ENCODE results near the gene TSPAN33.
A peak's percentile ranks its signal among the peaks of the same experiment; 100 is the strongest.

TSPAN33 gene

DNA sequence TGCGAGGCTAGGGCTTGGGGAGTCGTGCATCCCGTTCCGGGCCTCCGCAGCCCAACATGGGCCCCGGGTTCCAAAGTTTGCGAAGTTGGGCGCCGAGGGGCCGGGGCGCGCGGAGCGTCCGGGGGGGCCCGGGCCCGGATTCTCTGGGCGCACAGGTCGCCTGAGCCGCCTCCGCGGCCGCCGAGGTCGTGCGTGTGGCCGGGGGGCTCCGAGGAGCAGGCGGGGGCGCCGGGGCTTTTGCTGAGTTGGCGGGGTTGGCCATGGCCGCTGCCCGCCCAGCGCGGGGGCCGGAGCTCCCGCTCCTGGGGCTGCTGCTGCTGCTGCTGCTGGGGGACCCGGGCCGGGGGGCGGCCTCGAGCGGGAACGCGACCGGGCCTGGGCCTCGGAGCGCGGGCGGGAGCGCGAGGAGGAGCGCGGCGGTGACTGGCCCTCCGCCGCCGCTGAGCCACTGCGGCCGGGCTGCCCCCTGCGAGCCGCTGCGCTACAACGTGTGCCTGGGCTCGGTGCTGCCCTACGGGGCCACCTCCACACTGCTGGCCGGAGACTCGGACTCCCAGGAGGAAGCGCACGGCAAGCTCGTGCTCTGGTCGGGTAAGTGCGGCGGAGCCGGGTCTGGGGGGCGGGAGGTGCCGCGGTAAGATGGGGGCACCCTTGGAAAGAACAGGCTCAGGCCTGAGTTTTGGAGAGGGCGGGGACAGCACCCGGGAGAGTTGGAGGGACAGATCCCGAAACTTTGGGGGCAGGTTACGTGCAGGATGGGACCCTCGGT lies 44.6 kb downstream of the TSPAN33 start (continued):
- peak; percentile 98 for TF ChIP-seq ZBTB20 (tag by site-specific recombination; IDR thresholded peaks at IDR 0.05)
- peak; percentile 64 for TF ChIP-seq ZNF341 (tag by site-specific recombination; IDR thresholded peaks at IDR 0.05; ENCODE audit: low read depth)
- no peak for TF ChIP-seq ZNF324 (tag by site-specific recombination; IDR thresholded peaks at IDR 0.05)
- TF ChIP-seq ZNF521 (tag by site-specific recombination; IDR thresholded peaks at IDR 0.05): no peak
- TF ChIP-seq ZNF623 (tag by site-specific recombination; IDR thresholded peaks at IDR 0.05): no peak
- no peak; the same call in 1 of the 2 replicates for TF ChIP-seq ZNF423 (tag by site-specific recombination; IDR thresholded peaks at IDR 0.05)
- no peak for TF ChIP-seq ZNF184 (tag by site-specific recombination; IDR thresholded peaks at IDR 0.05)
- TF ChIP-seq, protein P1, sequence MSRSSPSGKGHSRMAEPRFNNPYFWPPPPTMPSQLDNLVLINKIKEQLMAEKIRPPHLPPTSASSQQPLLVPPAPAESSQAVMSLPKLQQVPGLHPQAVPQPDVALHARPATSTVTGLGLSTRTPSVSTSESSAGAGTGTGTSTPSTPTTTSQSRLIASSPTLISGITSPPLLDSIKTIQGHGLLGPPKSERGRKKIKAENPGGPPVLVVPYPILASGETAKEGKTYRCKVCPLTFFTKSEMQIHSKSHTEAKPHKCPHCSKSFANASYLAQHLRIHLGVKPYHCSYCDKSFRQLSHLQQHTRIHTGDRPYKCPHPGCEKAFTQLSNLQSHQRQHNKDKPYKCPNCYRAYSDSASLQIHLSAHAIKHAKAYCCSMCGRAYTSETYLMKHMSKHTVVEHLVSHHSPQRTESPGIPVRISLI (tag by site-specific recombination; IDR thresholded peaks at IDR 0.05): no peak
- TF ChIP-seq, protein P2, sequence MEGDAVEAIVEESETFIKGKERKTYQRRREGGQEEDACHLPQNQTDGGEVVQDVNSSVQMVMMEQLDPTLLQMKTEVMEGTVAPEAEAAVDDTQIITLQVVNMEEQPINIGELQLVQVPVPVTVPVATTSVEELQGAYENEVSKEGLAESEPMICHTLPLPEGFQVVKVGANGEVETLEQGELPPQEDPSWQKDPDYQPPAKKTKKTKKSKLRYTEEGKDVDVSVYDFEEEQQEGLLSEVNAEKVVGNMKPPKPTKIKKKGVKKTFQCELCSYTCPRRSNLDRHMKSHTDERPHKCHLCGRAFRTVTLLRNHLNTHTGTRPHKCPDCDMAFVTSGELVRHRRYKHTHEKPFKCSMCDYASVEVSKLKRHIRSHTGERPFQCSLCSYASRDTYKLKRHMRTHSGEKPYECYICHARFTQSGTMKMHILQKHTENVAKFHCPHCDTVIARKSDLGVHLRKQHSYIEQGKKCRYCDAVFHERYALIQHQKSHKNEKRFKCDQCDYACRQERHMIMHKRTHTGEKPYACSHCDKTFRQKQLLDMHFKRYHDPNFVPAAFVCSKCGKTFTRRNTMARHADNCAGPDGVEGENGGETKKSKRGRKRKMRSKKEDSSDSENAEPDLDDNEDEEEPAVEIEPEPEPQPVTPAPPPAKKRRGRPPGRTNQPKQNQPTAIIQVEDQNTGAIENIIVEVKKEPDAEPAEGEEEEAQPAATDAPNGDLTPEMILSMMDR (tag by site-specific recombination; IDR thresholded peaks at IDR 0.05): 0 out of 2 replicates have a peak, but pooled peaks have one; percentile 28
- TF ChIP-seq FEZF1 (tag by site-specific recombination; IDR thresholded peaks at IDR 0.05): no peak
- no peak for TF ChIP-seq ZSCAN16 (tag by site-specific recombination; IDR thresholded peaks at IDR 0.05)
- TF ChIP-seq ZNF266 (tag by site-specific recombination; IDR thresholded peaks at IDR 0.05; ENCODE audit: low read depth): no peak
- TF ChIP-seq ZFP41 (tag by site-specific recombination; IDR thresholded peaks at IDR 0.05; ENCODE audit: borderline replicate concordance): no peak
- TF ChIP-seq ZBTB17 (tag by site-specific recombination; IDR thresholded peaks at IDR 0.05): no peak
- no peak for TF ChIP-seq ZNF133 (tag by site-specific recombination; IDR thresholded peaks at IDR 0.05)
- TF ChIP-seq, protein P3, sequence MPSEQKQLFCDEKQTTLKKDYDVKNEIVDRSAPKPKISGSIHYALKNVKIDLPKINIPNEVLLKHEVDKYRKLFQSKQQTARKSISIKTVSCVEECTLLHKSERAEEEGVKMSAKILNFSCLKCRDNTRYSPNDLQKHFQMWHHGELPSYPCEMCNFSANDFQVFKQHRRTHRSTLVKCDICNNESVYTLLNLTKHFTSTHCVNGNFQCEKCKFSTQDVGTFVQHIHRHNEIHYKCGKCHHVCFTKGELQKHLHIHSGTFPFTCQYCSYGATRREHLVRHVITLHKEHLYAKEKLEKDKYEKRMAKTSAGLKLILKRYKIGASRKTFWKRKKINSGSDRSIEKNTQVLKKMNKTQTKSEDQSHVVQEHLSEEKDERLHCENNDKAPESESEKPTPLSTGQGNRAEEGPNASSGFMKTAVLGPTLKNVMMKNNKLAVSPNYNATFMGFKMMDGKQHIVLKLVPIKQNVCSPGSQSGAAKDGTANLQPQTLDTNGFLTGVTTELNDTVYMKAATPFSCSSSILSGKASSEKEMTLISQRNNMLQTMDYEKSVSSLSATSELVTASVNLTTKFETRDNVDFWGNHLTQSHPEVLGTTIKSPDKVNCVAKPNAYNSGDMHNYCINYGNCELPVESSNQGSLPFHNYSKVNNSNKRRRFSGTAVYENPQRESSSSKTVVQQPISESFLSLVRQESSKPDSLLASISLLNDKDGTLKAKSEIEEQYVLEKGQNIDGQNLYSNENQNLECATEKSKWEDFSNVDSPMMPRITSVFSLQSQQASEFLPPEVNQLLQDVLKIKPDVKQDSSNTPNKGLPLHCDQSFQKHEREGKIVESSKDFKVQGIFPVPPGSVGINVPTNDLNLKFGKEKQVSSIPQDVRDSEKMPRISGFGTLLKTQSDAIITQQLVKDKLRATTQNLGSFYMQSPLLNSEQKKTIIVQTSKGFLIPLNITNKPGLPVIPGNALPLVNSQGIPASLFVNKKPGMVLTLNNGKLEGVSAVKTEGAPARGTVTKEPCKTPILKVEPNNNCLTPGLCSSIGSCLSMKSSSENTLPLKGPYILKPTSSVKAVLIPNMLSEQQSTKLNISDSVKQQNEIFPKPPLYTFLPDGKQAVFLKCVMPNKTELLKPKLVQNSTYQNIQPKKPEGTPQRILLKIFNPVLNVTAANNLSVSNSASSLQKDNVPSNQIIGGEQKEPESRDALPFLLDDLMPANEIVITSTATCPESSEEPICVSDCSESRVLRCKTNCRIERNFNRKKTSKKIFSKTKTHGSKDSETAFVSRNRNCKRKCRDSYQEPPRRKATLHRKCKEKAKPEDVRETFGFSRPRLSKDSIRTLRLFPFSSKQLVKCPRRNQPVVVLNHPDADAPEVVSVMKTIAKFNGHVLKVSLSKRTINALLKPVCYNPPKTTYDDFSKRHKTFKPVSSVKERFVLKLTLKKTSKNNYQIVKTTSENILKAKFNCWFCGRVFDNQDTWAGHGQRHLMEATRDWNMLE (tag by site-specific recombination; conservative IDR thresholded peaks at IDR 0.05; ENCODE audit: low read depth): no peak
- no peak for TF ChIP-seq ZNF426 (tag by site-specific recombination; IDR thresholded peaks at IDR 0.05)
- TF ChIP-seq ZNF544 (tag by site-specific recombination; IDR thresholded peaks at IDR 0.05): no peak
- TF ChIP-seq ZSCAN30 (tag by site-specific recombination; IDR thresholded peaks at IDR 0.05): no peak
- TF ChIP-seq, protein P4, sequence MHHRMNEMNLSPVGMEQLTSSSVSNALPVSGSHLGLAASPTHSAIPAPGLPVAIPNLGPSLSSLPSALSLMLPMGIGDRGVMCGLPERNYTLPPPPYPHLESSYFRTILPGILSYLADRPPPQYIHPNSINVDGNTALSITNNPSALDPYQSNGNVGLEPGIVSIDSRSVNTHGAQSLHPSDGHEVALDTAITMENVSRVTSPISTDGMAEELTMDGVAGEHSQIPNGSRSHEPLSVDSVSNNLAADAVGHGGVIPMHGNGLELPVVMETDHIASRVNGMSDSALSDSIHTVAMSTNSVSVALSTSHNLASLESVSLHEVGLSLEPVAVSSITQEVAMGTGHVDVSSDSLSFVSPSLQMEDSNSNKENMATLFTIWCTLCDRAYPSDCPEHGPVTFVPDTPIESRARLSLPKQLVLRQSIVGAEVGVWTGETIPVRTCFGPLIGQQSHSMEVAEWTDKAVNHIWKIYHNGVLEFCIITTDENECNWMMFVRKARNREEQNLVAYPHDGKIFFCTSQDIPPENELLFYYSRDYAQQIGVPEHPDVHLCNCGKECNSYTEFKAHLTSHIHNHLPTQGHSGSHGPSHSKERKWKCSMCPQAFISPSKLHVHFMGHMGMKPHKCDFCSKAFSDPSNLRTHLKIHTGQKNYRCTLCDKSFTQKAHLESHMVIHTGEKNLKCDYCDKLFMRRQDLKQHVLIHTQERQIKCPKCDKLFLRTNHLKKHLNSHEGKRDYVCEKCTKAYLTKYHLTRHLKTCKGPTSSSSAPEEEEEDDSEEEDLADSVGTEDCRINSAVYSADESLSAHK (tag by site-specific recombination; IDR thresholded peaks at IDR 0.05): 0 out of 2 replicates have a peak, but pooled peaks have one; percentile 29
- no peak for TF ChIP-seq ZNF138 (tag by site-specific recombination; IDR thresholded peaks at IDR 0.05; ENCODE audit: borderline replicate concordance)
- TF ChIP-seq ZNF350 (tag by site-specific recombination; IDR thresholded peaks at IDR 0.05): no peak
- peak; percentile 66 for TF ChIP-seq YY2 (tag by site-specific recombination; IDR thresholded peaks at IDR 0.05)
- no peak for TF ChIP-seq OVOL3 (tag by site-specific recombination; IDR thresholded peaks at IDR 0.05)
- no peak for TF ChIP-seq ZNF560 (tag by site-specific recombination; IDR thresholded peaks at IDR 0.05; ENCODE audit: borderline replicate concordance)
- no peak for TF ChIP-seq ZNF292 (tag by site-specific recombination; IDR thresholded peaks at IDR 0.05; ENCODE audit: borderline replicate concordance, low read depth)
- TF ChIP-seq REPIN1 (tag by site-specific recombination; IDR thresholded peaks at IDR 0.05; ENCODE audit: low read depth): no peak
- no peak for TF ChIP-seq ZNF830 (tag by site-specific recombination; IDR thresholded peaks at IDR 0.05; ENCODE audit: low read depth)
- no peak for TF ChIP-seq ZNF776 (tag by site-specific recombination; IDR thresholded peaks at IDR 0.05; ENCODE audit: borderline replicate concordance)
- no peak for TF ChIP-seq ZNF654 (tag by site-specific recombination; IDR thresholded peaks at IDR 0.05; ENCODE audit: low read depth)
- peak; percentile 50 for TF ChIP-seq SP2 (tag by site-specific recombination; IDR thresholded peaks at IDR 0.05)

All from HEK293 (cell line).